GM06990 (cell line): ENCODE data around the gene PGBD5.

ENCODE experiments used
- DNase-seq: peaks from one replicate; pipeline ENCODE4 v3.0.0-alpha.2; 2011; ENCODE audit not compliant: insufficient read length; ENCODE audit errors: extremely low read depth
- H3K27me3 ChIP-seq: replicated peaks from 2 replicates; pipeline ENCODE4 v1.6.0; 2011; ENCODE audit warnings: low read length; ENCODE audit not compliant: control insufficient read depth, insufficient read depth
- H3K36me3 ChIP-seq: 2 replicates; pipeline ENCODE4 v1.5.1; 2011; ENCODE audit warnings: low read length; ENCODE audit not compliant: control insufficient read depth, insufficient read depth
- H3K4me3 ChIP-seq: replicated peaks from 2 replicates; pipeline ENCODE4 v1.5.1; 2011; ENCODE audit warnings: low read depth, mild to moderate bottlenecking, control low read depth, low read length
- CTCF ChIP-seq: IDR thresholded peaks from 2 replicates; pipeline ENCODE4 v1.5.1; 2011; ENCODE audit warnings: low read length, control low read depth, mild to moderate bottlenecking, inconsistent platforms; ENCODE audit not compliant: insufficient read depth, poor library complexity, severe bottlenecking

The PGBD5 gene

GRCh38 chr1:230319014-230319747 is 107.0 kb downstream of the PGBD5 start:
- H3K27me3 ChIP-seq: no peaks in the 10 kb centered on the region; the same call in none of the 2 replicates
- DNase-seq: no peak
- no peaks in the 10 kb centered on the region for H3K36me3 ChIP-seq
- TF ChIP-seq CTCF: no peak
- H3K4me3 ChIP-seq: no peak overlapping the region

- DNase-seq: no peak
Measured at GRCh38 chr1:230317823-230318819, 108.0 kb downstream of the PGBD5 start.

GRCh38 chr1:230316864-230317745 is 109.0 kb downstream of the PGBD5 start:
- no peak for TF ChIP-seq CTCF
- Histone ChIP-seq H3K4me3 (no peak overlapping the region), H3K27me3 (no peaks in the 10 kb centered on the region; the same call in 1 of the 2 replicates)

More at GRCh38 chr1:230317823-230318819, 108.0 kb downstream of the PGBD5 start:
- no peak overlapping the region for H3K4me3 ChIP-seq
- no peak for TF ChIP-seq CTCF
- H3K27me3 ChIP-seq: no peaks in the 10 kb centered on the region; the same call in 1 of the 2 replicates
- no peaks in the 10 kb centered on the region for H3K36me3 ChIP-seq

GRCh38 chr1:230315099-230315498 is 111.0 kb downstream of the PGBD5 start:
- H3K4me3 ChIP-seq: no peak overlapping the region
- DNase-seq: no peak
- TF ChIP-seq CTCF: peak; percentile 21

More at GRCh38 chr1:230316864-230317745, 109.0 kb downstream of the PGBD5 start:
- H3K36me3 ChIP-seq: no peaks in the 10 kb centered on the region
- no peak for DNase-seq

GRCh38 chr1:230314142-230314470 is 112.0 kb downstream of the PGBD5 start:
- no peak for DNase-seq
- no peaks in the 10 kb centered on the region for H3K36me3 ChIP-seq
- no peak overlapping the region for H3K4me3 ChIP-seq
- no peaks in the 10 kb centered on the region; the same call in 1 of the 2 replicates for H3K27me3 ChIP-seq
- TF ChIP-seq CTCF: no peak

More at GRCh38 chr1:230315099-230315498, 111.0 kb downstream of the PGBD5 start:
- no peaks in the 10 kb centered on the region; the same call in 1 of the 2 replicates for H3K27me3 ChIP-seq
- no peaks in the 10 kb centered on the region for H3K36me3 ChIP-seq
